Trophoblast cell (in vitro differentiated cells and primary cell): ENCODE measurements around the gene CYP26C1.

Experiments
- DNase-seq, 2 donors: peaks; one replicate each; pipeline ENCODE4 v3.0.0-alpha.2; 2016
- H2AFZ ChIP-seq: 2 replicates; pipeline ENCODE4 v1.6.1; 2013; ENCODE audit warnings: low read length, moderate library complexity, mild to moderate bottlenecking; ENCODE audit not compliant: insufficient read depth, poor library complexity
- H2AK5ac ChIP-seq: 2 replicates; pipeline ENCODE4 v1.6.1; 2013; ENCODE audit warnings: mild to moderate bottlenecking, low read length
- H2BK120ac ChIP-seq: 2 replicates; pipeline ENCODE4 v1.6.1; 2013; ENCODE audit warnings: low read length, mild to moderate bottlenecking, moderate library complexity; ENCODE audit not compliant: insufficient read depth, poor library complexity
- H2BK12ac ChIP-seq: 2 replicates; pipeline ENCODE4 v1.6.1; 2013; ENCODE audit warnings: mild to moderate bottlenecking, low read length, moderate library complexity
- H2BK5ac ChIP-seq: 2 replicates; pipeline ENCODE4 v1.6.1; 2013; ENCODE audit warnings: low read length, low read depth, moderate library complexity, mild to moderate bottlenecking; ENCODE audit not compliant: poor library complexity
- H3K14ac ChIP-seq: 2 replicates; pipeline ENCODE4 v1.6.1; 2013; ENCODE audit warnings: mild to moderate bottlenecking, low read length
- H3K18ac ChIP-seq: 2 replicates; pipeline ENCODE4 v1.6.1; 2013; ENCODE audit warnings: mild to moderate bottlenecking, low read length
- H3K23ac ChIP-seq: 2 replicates; pipeline ENCODE4 v1.6.1; 2013; ENCODE audit warnings: low read length
- H3K27ac ChIP-seq: 2 replicates; pipeline ENCODE4 v1.5.1; 2013; ENCODE audit warnings: low read depth, mild to moderate bottlenecking, inconsistent platforms, low read length, moderate library complexity
- H3K27me3 ChIP-seq: 2 replicates; pipeline ENCODE4 v1.6.1; 2013; ENCODE audit warnings: inconsistent platforms, mild to moderate bottlenecking, low read length, moderate library complexity; ENCODE audit not compliant: insufficient read depth
- H3K36me3 ChIP-seq, 2 experiments: 1 replicate in 1 of 2; 2 replicates in 1 of 2; pipeline ENCODE4 v1.6.1; 2013; ENCODE audit warnings: low read length in 2 of 2, mild to moderate bottlenecking in 2 of 2, moderate library complexity in 1 of 2; ENCODE audit not compliant: insufficient read depth in 2 of 2, control insufficient read depth in 1 of 2
- H3K4ac ChIP-seq: 2 replicates; pipeline ENCODE4 v1.6.1; 2013; ENCODE audit warnings: low read depth, mild to moderate bottlenecking, low read length, moderate library complexity
- H3K4me1 ChIP-seq, 2 experiments: 1 replicate in 1 of 2; 2 replicates in 1 of 2; pipeline ENCODE4 v1.6.1; 2013; ENCODE audit warnings: low read length in 2 of 2, mild to moderate bottlenecking in 2 of 2, moderate library complexity in 1 of 2; ENCODE audit not compliant: insufficient read depth in 2 of 2, control insufficient read depth in 1 of 2
- H3K4me2 ChIP-seq: 2 replicates; pipeline ENCODE4 v1.6.1; 2013; ENCODE audit warnings: inconsistent platforms, mild to moderate bottlenecking, low read length, moderate library complexity
- H3K4me3 ChIP-seq: 2 replicates; pipeline ENCODE4 v1.5.1; 2013; ENCODE audit warnings: mild to moderate bottlenecking, low read depth, low read length, inconsistent platforms
- H3K79me1 ChIP-seq: one replicate; pipeline ENCODE4 v1.6.1; 2013; ENCODE audit warnings: low read length
- H3K79me2 ChIP-seq: 2 replicates; pipeline ENCODE4 v1.6.1; 2013; ENCODE audit warnings: low read length, mild to moderate bottlenecking; ENCODE audit not compliant: control insufficient read depth, insufficient read depth, poor library complexity
- H3K9ac ChIP-seq: 2 replicates; pipeline ENCODE4 v1.6.1; 2013; ENCODE audit warnings: mild to moderate bottlenecking, low read length
- H3K9me3 ChIP-seq: 2 replicates; pipeline ENCODE4 v1.6.1; 2013; ENCODE audit warnings: low read depth, mild to moderate bottlenecking, control low read depth, inconsistent platforms, low read length; ENCODE audit not compliant: insufficient read depth
- H4K12ac ChIP-seq: 2 replicates; pipeline ENCODE4 v1.6.1; 2013; ENCODE audit warnings: low read depth, mild to moderate bottlenecking, low read length, moderate library complexity
- H4K8ac ChIP-seq: 2 replicates; pipeline ENCODE4 v1.6.1; 2013; ENCODE audit warnings: low read depth, mild to moderate bottlenecking, low read length, moderate library complexity
- H4K91ac ChIP-seq: one replicate; pipeline ENCODE4 v1.6.1; 2013; ENCODE audit warnings: low read depth, mild to moderate bottlenecking, low read length, moderate library complexity
- WGBS: extraction: QIAGEN DNeasy Blood & Tissue Kit; methylation state at CpG from one replicate; pipeline ENCODE4 v1.1.7; 2013; ENCODE audit warnings: missing lambda C conversion rate; ENCODE audit not compliant: insufficient read length, insufficient coverage; ENCODE audit errors: extremely low coverage; 5-methylcytosine and 5-hydroxymethylcytosine counted together

CYP26C1 gene

GRCh38 chr10:93079663-93080349 lies 19.2 kb downstream of the CYP26C1 start:
- no CpG with 5 or more reads among the region's 9 CpGs for WGBS
- no peak overlapping the region for H3K23ac ChIP-seq
- no peak for DNase-seq

DNA sequence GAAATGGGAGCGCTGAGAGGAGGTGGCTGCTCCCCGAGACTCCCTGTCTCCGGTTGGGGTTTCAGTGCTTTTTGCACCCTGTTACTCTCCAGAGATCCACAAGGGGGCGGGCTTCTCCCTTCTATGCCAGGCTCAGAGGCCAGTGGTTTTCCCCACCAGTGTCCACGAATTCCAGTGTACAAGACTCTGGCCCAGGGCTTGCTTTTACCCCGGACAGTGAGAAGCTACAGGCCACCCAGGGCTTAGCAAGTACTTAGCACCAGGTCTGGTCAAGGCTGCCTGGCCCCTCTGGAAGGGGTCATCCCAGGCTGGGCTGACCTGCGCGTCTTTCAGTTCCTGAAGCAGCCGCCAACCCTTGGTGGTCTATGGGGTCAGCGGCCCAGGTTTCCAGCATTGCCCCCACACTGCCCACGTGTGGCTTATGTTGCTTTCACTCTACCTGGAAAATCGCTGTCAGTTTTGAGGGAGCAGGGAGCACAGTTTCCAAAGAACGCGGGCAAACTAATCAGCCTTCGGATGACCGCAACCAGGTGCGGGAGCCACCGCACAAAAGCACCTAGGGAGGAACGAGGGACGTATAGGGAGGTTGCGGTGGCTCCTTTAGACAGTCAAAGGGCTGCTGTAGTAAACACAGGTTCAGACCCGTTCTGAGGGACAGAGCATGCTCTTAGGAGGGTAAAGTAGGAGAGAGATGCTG lies 19.9 kb downstream of the CYP26C1 start:
- peak in 1 of 2 donors; percentile 58 for DNase-seq

More at GRCh38 chr10:93079663-93080349, 19.2 kb downstream of the CYP26C1 start:
- no peaks in the 10 kb centered on the region for H3K36me3 ChIP-seq
- peaks cover 23% of the 10 kb centered on the region for H3K79me1 ChIP-seq
- H2AK5ac ChIP-seq, result peak overlapping the region; percentile 61
- H3K4me3 ChIP-seq, result no peak overlapping the region
- H3K4me1 ChIP-seq, result peaks cover 21 to 22% of the 10 kb centered on the region in 2 experiments
- no peak overlapping the region for H3K18ac ChIP-seq
- peak overlapping the region; percentile 40 for H4K8ac ChIP-seq
- no peak overlapping the region for H2BK5ac ChIP-seq
- peak overlapping the region; percentile 55 for H2BK12ac ChIP-seq
- peak overlapping the region; percentile 80 for H4K91ac ChIP-seq
- no peak overlapping the region for H3K9ac ChIP-seq
- no peak overlapping the region for H3K4ac ChIP-seq
- H3K27ac ChIP-seq, result no peak overlapping the region
- peaks cover 5% of the 10 kb centered on the region for H3K27me3 ChIP-seq
- H4K12ac ChIP-seq, result no peak overlapping the region
- no peak overlapping the region for H2AFZ ChIP-seq
- peak overlapping the region; percentile 33 for H3K14ac ChIP-seq
- no peaks in the 10 kb centered on the region for H3K9me3 ChIP-seq
- H2BK120ac ChIP-seq, result peak overlapping the region; percentile 52
- no peak overlapping the region for H3K4me2 ChIP-seq
- H3K79me2 ChIP-seq, result peaks cover 2% of the 10 kb centered on the region

DNA sequence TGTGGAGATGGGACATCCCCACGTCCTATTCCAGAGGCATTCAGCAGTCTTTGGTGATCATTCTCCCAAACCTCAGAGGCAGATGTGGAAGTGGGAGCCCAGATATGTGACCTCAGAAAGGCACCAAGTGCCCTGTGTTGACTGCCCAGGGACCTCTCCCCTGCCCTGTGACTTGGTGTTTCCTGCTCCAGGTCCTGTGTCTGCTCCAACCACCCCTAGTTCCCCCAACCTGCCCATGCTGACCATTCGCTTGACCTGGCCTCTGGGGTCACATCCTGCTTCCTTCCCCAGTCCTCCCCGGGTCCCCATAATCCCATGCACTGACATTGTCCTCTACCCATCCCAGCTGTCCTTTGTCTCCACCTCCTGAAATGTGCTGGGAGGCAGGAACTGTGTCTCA lies 20.7 kb downstream of the CYP26C1 start:
- H3K23ac ChIP-seq, result no peak overlapping the region
- DNase-seq, result no peak
- H3K9ac ChIP-seq, result no peak overlapping the region
- peaks cover 15% of the 10 kb centered on the region for H3K79me1 ChIP-seq
- H3K4me2 ChIP-seq, result no peak overlapping the region
- no peak overlapping the region for H3K4ac ChIP-seq
- no peak overlapping the region for H3K27ac ChIP-seq
- no peak overlapping the region for H2AFZ ChIP-seq
- peak overlapping the region; percentile 95 for H2BK12ac ChIP-seq
- no peaks in the 10 kb centered on the region for H3K9me3 ChIP-seq
- no peak overlapping the region for H4K12ac ChIP-seq
- H2BK5ac ChIP-seq, result peak overlapping the region; percentile 70
- no CpG with 5 or more reads among the region's 3 CpGs for WGBS
- H3K18ac ChIP-seq, result peak overlapping the region; percentile 38
- peak overlapping the region; percentile 57 for H3K14ac ChIP-seq
- no peak overlapping the region for H3K4me3 ChIP-seq
- H3K27me3 ChIP-seq, result no peaks in the 10 kb centered on the region
- H4K91ac ChIP-seq, result peak overlapping the region; percentile 91
- peak overlapping the region; percentile 17 for H2AK5ac ChIP-seq
- no peaks in the 10 kb centered on the region for H3K79me2 ChIP-seq
- H2BK120ac ChIP-seq, result peak overlapping the region; percentile 87
- H3K36me3 ChIP-seq, result no peaks in the 10 kb centered on the region
- no peak overlapping the region for H4K8ac ChIP-seq
- peaks cover 12 to 14% of the 10 kb centered on the region in 2 experiments for H3K4me1 ChIP-seq

More for the DNA sequence above, 19.9 kb downstream of the CYP26C1 start:
- Histone ChIP-seq H3K36me3 (no peaks in the 10 kb centered on the region), H4K12ac (peak overlapping the region; percentile 38), H3K9ac (no peak overlapping the region), H3K27me3 (no peaks in the 10 kb centered on the region), H3K79me2 (no peaks in the 10 kb centered on the region), H2BK120ac (peak overlapping the region; percentile 87), H3K4me3 (no peak overlapping the region), H3K4me2 (no peak overlapping the region), H2AFZ (no peak overlapping the region), H3K14ac (peak overlapping the region; percentile 71), H4K8ac (peak overlapping the region; percentile 40), H3K27ac (peak overlapping the region; percentile 0), H3K4ac (peak overlapping the region; percentile 10), H4K91ac (peak overlapping the region; percentile 91), H3K79me1 (peaks cover 19% of the 10 kb centered on the region), H2BK5ac (peak overlapping the region; percentile 70), H2BK12ac (peak overlapping the region; percentile 95), H3K18ac (peak overlapping the region; percentile 56), H2AK5ac (peak overlapping the region; percentile 70), H3K9me3 (no peaks in the 10 kb centered on the region), H3K23ac (no peak overlapping the region), H3K4me1 (peaks cover 17 to 18% of the 10 kb centered on the region in 2 experiments)
- no CpG with 5 or more reads among the region's 22 CpGs for WGBS

DNA sequence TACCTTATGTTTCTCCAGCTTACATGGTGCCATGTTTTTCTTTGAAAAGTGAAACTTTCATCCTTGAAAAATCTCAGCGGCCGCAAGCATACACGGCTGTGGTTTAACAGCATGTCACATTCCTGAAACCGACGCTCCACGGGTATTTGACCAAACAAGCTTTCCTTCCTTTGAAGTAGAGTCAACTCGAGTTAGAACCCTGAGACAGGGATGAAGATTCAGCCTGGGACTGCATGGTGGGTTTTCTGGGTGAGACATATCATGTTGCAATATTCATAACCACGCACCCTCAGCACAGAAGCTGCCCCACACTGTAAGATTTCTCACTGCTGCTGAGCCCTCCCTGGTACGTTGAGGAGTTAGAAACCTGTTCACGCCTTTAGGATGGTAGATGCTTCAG lies 21.2 kb downstream of the CYP26C1 start:
- H3K4me1 ChIP-seq, result peaks cover 12 to 14% of the 10 kb centered on the region in 2 experiments
- no peak overlapping the region for H4K8ac ChIP-seq
- H4K91ac ChIP-seq, result no peak overlapping the region
- no peak overlapping the region for H3K23ac ChIP-seq
- no peak overlapping the region for H3K4ac ChIP-seq
- peak; percentile 30 to 67 for DNase-seq
- no peak overlapping the region for H2BK5ac ChIP-seq
- H3K9me3 ChIP-seq, result no peaks in the 10 kb centered on the region
- no peaks in the 10 kb centered on the region for H3K36me3 ChIP-seq
- no peak overlapping the region for H3K27ac ChIP-seq
- H3K4me3 ChIP-seq, result no peak overlapping the region
- H3K79me2 ChIP-seq, result no peaks in the 10 kb centered on the region
- no peak overlapping the region for H3K4me2 ChIP-seq
- H3K27me3 ChIP-seq, result no peaks in the 10 kb centered on the region
- no peak overlapping the region for H3K9ac ChIP-seq
- WGBS, result no CpG with 5 or more reads among the region's 10 CpGs
- H2AK5ac ChIP-seq, result no peak overlapping the region
- H4K12ac ChIP-seq, result no peak overlapping the region
- H3K14ac ChIP-seq, result no peak overlapping the region
- peak overlapping the region; percentile 7 for H2BK12ac ChIP-seq
- no peak overlapping the region for H2AFZ ChIP-seq
- H3K18ac ChIP-seq, result no peak overlapping the region
- no peak overlapping the region for H2BK120ac ChIP-seq
- H3K79me1 ChIP-seq, result peaks cover 15% of the 10 kb centered on the region
